Aorta (tissue), 4 donors: Measurements from ENCODE around the gene BBOX1. TPM values are rescaled to one million over a fixed set of nuclear protein-coding genes. Genes with fewer than 3 reads are reported as not detected.

Source experiments
- polyA plus RNA-seq, 2 donors: library from polyadenylated mRNA; stranded (reverse); fragments of 200-250 nt; gene quantifications; one replicate each; pipeline ENCODE4 v1.2.3, GENCODE V29; 2013
- total RNA-seq, 2 donors: library from RNA; stranded (reverse); fragmentation: NEBNext Ultra II Directional; extraction: Animal tissue kit (Norgen Biotek cat#: 25700); gene quantifications; one replicate each; pipeline ENCODE4 v1.2.1, GENCODE V29; 2021
- donor health status: healthy with polysubstance abuse.
- donor health status: Bipolar disorder and iron deficiency.
- donor health status: DM: no; HTN: no; CAD: no.
- donor health status: DM: yes; HTN: yes; CAD: no.

BBOX1 gene
- total and polyA plus RNA-seq, 4 donors = 0.43 to 0.45 TPM; not detected in 2

Other genes starting within 250 kb of the BBOX1 start
- 100 to 1,000 TPM in 1 of 2 donors, 10 to 100 TPM in 1; 80.9 to 169 TPM for gene FIBIN, start 46.7 kb upstream of the BBOX1 start, total RNA-seq
- 10 to 100 TPM; 56.3 to 69.8 TPM for gene FIBIN, start 46.7 kb upstream of the BBOX1 start, polyA plus RNA-seq